IMR-90 (cell line): ENCODE results near the gene PARP11. TPM values are rescaled to one million over a fixed set of nuclear protein-coding genes. Genes with fewer than 3 reads are reported as not detected.

Source experiments
- ATAC-seq: fragments of 200-7000 bp; cut with Tn5 transposase; 2 replicates; pipeline ENCODE4 v1.9.1; 2020; ENCODE audit warnings: low read depth, mild to moderate bottlenecking, moderate library complexity
- BruUV-seq: library from RNA; stranded (reverse); fragments of 400-500 nt; replicated peaks from 2 replicates; lab custom pipeline; 2021; lab: Mats Ljungman, UMichigan
- CTCF ChIA-PET: fragments of 300-600 bp; formaldehyde crosslinking; extraction: SDS; loops from one replicate; lab custom pipeline; 2021; ENCODE audit warnings: antibody characterized with exemption; lab: Yijun Ruan, JAX
- POLR2A ChIA-PET: fragments of 300-600 bp; sonication (Branson Sonifier 250); formaldehyde crosslinking; loops from one replicate; lab custom pipeline; 2022; ENCODE audit warnings: antibody characterized with exemption; ENCODE audit not compliant: unreplicated experiment; lab: Charles Lee
- DNase-seq: peaks from one replicate; pipeline ENCODE4 v3.0.0; 2013
- H2AFZ ChIP-seq: replicated peaks from 2 replicates; pipeline ENCODE3; 2013; ENCODE audit warnings: low read length, mild to moderate bottlenecking; ENCODE audit not compliant: poor library complexity
- H2AK5ac ChIP-seq: 2 replicates; pipeline ENCODE4 v1.6.1; 2013; ENCODE audit warnings: low read depth, low read length, inconsistent platforms
- H2AK9ac ChIP-seq: replicated peaks from 2 replicates; pipeline ENCODE3; 2013; ENCODE audit warnings: mild to moderate bottlenecking, low read depth, low read length, moderate library complexity; ENCODE audit not compliant: poor library complexity
- H2BK120ac ChIP-seq: 2 replicates; pipeline ENCODE4 v1.6.1; 2013; ENCODE audit warnings: low read depth, low read length, inconsistent platforms
- H2BK15ac ChIP-seq: 3 replicates; pipeline ENCODE4 v1.6.1; 2013; ENCODE audit warnings: low read depth, low read length, inconsistent platforms
- H2BK20ac ChIP-seq: 2 replicates; pipeline ENCODE4 v1.6.1; 2013; ENCODE audit warnings: low read depth, mild to moderate bottlenecking, inconsistent platforms, low read length, moderate library complexity
- H2BK5ac ChIP-seq: 2 replicates; pipeline ENCODE4 v1.6.1; 2013; ENCODE audit warnings: mild to moderate bottlenecking, low read depth, low read length, inconsistent platforms; ENCODE audit not compliant: poor library complexity, severe bottlenecking
- H3K14ac ChIP-seq: replicated peaks from 2 replicates; pipeline ENCODE4 v1.6.1; 2013; ENCODE audit warnings: low read depth, low read length, inconsistent platforms
- H3K18ac ChIP-seq: 2 replicates; pipeline ENCODE4 v1.6.1; 2013; ENCODE audit warnings: low read depth, low read length, control low read depth
- H3K23ac ChIP-seq: 2 replicates; pipeline ENCODE4 v1.6.1; 2013; ENCODE audit warnings: low read depth, low read length, inconsistent platforms
- H3K27ac ChIP-seq: 2 replicates; pipeline ENCODE4 v1.5.1; 2013; ENCODE audit warnings: mild to moderate bottlenecking, control low read depth, low read length; ENCODE audit not compliant: insufficient read depth
- H3K27me3 ChIP-seq: 2 replicates; pipeline ENCODE4 v1.6.1; 2013; ENCODE audit warnings: low read length; ENCODE audit not compliant: control insufficient read depth, insufficient read depth
- H3K36me3 ChIP-seq: 2 replicates; pipeline ENCODE4 v1.6.1; 2013; ENCODE audit warnings: low read length, mixed read lengths; ENCODE audit not compliant: control insufficient read depth, insufficient read depth
- H3K4ac ChIP-seq: 2 replicates; pipeline ENCODE4 v1.6.1; 2013; ENCODE audit warnings: low read depth, low read length, inconsistent platforms
- H3K4me1 ChIP-seq: 2 replicates; pipeline ENCODE4 v1.6.1; 2013; ENCODE audit warnings: low read length, mixed read lengths; ENCODE audit not compliant: control insufficient read depth, insufficient read depth
- H3K4me2 ChIP-seq: 2 replicates; pipeline ENCODE4 v1.6.1; 2013; ENCODE audit warnings: low read depth, mild to moderate bottlenecking, control low read depth, low read length, moderate library complexity
- H3K4me3 ChIP-seq: 2 replicates; pipeline ENCODE4 v1.5.1; 2013; ENCODE audit warnings: low read depth, mild to moderate bottlenecking, control low read depth, low read length, moderate library complexity; ENCODE audit not compliant: insufficient read depth
- H3K56ac ChIP-seq: 2 replicates; pipeline ENCODE4 v1.6.1; 2013; ENCODE audit warnings: low read length, inconsistent platforms; ENCODE audit not compliant: insufficient read depth; ENCODE audit errors: extremely low read depth
- H3K79me1 ChIP-seq, 2 experiments: 2 replicates each; pipeline ENCODE4 v1.6.1; 2013; ENCODE audit warnings: low read length in 2 of 2, inconsistent platforms in 1 of 2, low read depth in 1 of 2
- H3K9ac ChIP-seq: 2 replicates; pipeline ENCODE4 v1.6.1; 2013; ENCODE audit warnings: low read depth, low read length, control low read depth
- H3K9me1 ChIP-seq: 2 replicates; pipeline ENCODE4 v1.6.1; 2013; ENCODE audit warnings: low read length, inconsistent platforms; ENCODE audit not compliant: insufficient read depth
- H3K9me3 ChIP-seq: 2 replicates; pipeline ENCODE4 v1.6.1; 2013; ENCODE audit warnings: low read length; ENCODE audit not compliant: control insufficient read depth, insufficient read depth
- H4K20me1 ChIP-seq: 2 replicates; pipeline ENCODE4 v1.6.1; 2013; ENCODE audit warnings: low read length, inconsistent platforms; ENCODE audit not compliant: insufficient read depth
- H4K5ac ChIP-seq: 2 replicates; pipeline ENCODE4 v1.6.1; 2013; ENCODE audit warnings: mild to moderate bottlenecking, low read depth, low read length, control low read depth
- H4K8ac ChIP-seq, 2 experiments: 2 replicates each; pipeline ENCODE4 v1.6.1; 2013; ENCODE audit warnings: low read depth in 2 of 2, low read length in 2 of 2, control low read depth in 1 of 2, inconsistent platforms in 1 of 2
- H4K91ac ChIP-seq: 2 replicates; pipeline ENCODE4 v1.6.1; 2013; ENCODE audit warnings: low read depth, low read length, inconsistent platforms; ENCODE audit not compliant: insufficient read depth
- BHLHE40 ChIP-seq: fragments of 150-350 bp; IDR thresholded peaks from 2 replicates; pipeline ENCODE4 v1.6.1; 2016; ENCODE audit warnings: mild to moderate bottlenecking, low read depth, low read length
- CEBPB ChIP-seq: IDR thresholded peaks from 2 replicates; pipeline ENCODE4 v1.6.1; 2012; ENCODE audit warnings: low read depth, low read length, improper control_type of control experiment
- CHD1 ChIP-seq: IDR thresholded peaks from 2 replicates; pipeline ENCODE4 v1.6.1; 2012; ENCODE audit warnings: low read depth, low read length, improper control_type of control experiment
- CTCF ChIP-seq: conservative IDR thresholded peaks from 2 replicates; pipeline ENCODE4 v1.5.1; 2012; ENCODE audit warnings: mild to moderate bottlenecking, low read depth, low read length, improper control_type of control experiment
- MAFK ChIP-seq: IDR thresholded peaks from 2 replicates; pipeline ENCODE4 v1.6.1; 2012; ENCODE audit warnings: low read depth, low read length, improper control_type of control experiment
- MAZ ChIP-seq: IDR thresholded peaks from 2 replicates; pipeline ENCODE4 v1.6.1; 2012; ENCODE audit warnings: low read depth, mild to moderate bottlenecking, low read length, improper control_type of control experiment, moderate library complexity, borderline replicate concordance
- MXI1 ChIP-seq: IDR thresholded peaks from 2 replicates; pipeline ENCODE4 v1.6.1; 2012; ENCODE audit warnings: low read depth, mild to moderate bottlenecking, low read length, moderate library complexity, borderline replicate concordance
- RAD21 ChIP-seq: IDR thresholded peaks from 2 replicates; pipeline ENCODE4 v1.6.1; 2012; ENCODE audit warnings: low read length, improper control_type of control experiment
- RCOR1 ChIP-seq: IDR thresholded peaks from 2 replicates; pipeline ENCODE4 v1.6.1; 2012; ENCODE audit warnings: mild to moderate bottlenecking, low read length, improper control_type of control experiment; ENCODE audit not compliant: insufficient replicate concordance
- SMC3 ChIP-seq: fragments of 150-350 bp; IDR thresholded peaks from 2 replicates; pipeline ENCODE4 v1.6.1; 2016; ENCODE audit warnings: low read depth, mild to moderate bottlenecking, antibody characterized with exemption, low read length, moderate library complexity
- WGBS, 2 experiments: methylation state at CpG; one replicate each; pipeline versions ENCODE4 v1.1.5 to v1.1.7; 2013; ENCODE audit warnings: missing lambda C conversion rate in 2 of 2; ENCODE audit not compliant: insufficient read length in 1 of 2; ENCODE audit errors: extremely low coverage in 2 of 2; 5-methylcytosine and 5-hydroxymethylcytosine counted together
- dilution Hi-C: fragments of 300-500 bp; cut with HindIII; formaldehyde crosslinking; loops from one replicate; pipeline ENCODE4 v1.14.3; 2018; ENCODE audit warnings: low sequenced_read_pairs; ENCODE audit not compliant: unreplicated experiment
- in situ Hi-C: fragments of 300-500 bp; cut with MboI; formaldehyde crosslinking; loops from 3 replicates; pipeline ENCODE4 v1.14.3; 2019; ENCODE audit warnings: low sequenced_read_pairs, inconsistent platforms, mixed read lengths
- intact Hi-C: fragments of 100-400 bp; cut with micrococcal nuclease; formaldehyde crosslinking; loops from 2 replicates; pipeline ENCODE4 v1.10.0; 2022
- polyA plus RNA-seq, 3 experiments: library from polyadenylated mRNA; depleted of rRNA; stranded (reverse); fragments of >200 nt; gene quantifications; 2 replicates each; pipeline ENCODE4 v1.2.3, GENCODE V29; 2012; ENCODE audit warnings: low replicate concordance in 1 of 3
- total RNA-seq: library from RNA; depleted of rRNA; stranded (reverse); fragments of >200 nt; gene quantifications from 2 replicates; pipeline ENCODE4 v1.2.3, GENCODE V29; 2012
- TF ChIP-seq, protein P1 (sequence below): fragments of 150-350 bp; IDR thresholded peaks from 2 replicates; pipeline ENCODE4 v1.6.1; 2017; ENCODE audit warnings: mild to moderate bottlenecking, antibody characterized with exemption, low read length, low read depth
- TF ChIP-seq, protein P2 (sequence below): fragments of 150-350 bp; IDR thresholded peaks from 2 replicates; pipeline ENCODE4 v1.6.1; 2016; ENCODE audit warnings: low read depth, mild to moderate bottlenecking, low read length, moderate library complexity, borderline replicate concordance

PARP11 gene
- total and polyA plus RNA-seq, 2 of the 4 experiments (the other 2 are of a cell fraction) = 1.8 to 3.0 TPM

- Histone ChIP-seq H3K9ac (no peak overlapping the region), H3K4me3 (no peak overlapping the region), H2BK120ac (no peak overlapping the region), H4K5ac (no peak overlapping the region), H4K91ac (no peak overlapping the region), H3K27ac (no peak overlapping the region), H2AK5ac (no peak overlapping the region), H3K9me1 (no peaks in the 10 kb centered on the region), H3K14ac (no peak overlapping the region), H3K4me2 (no peak overlapping the region), H2BK15ac (no peak overlapping the region), H4K20me1 (no peaks in the 10 kb centered on the region), H3K9me3 (no peaks in the 10 kb centered on the region; the same call in 1 of the 2 replicates), H3K27me3 (peaks cover 16% of the 10 kb centered on the region), H3K4ac (no peak overlapping the region), H2AFZ (no peak overlapping the region), H3K79me1 (no peaks in the 10 kb centered on the region), H2BK5ac (no peak overlapping the region), H3K23ac (no peak overlapping the region), H3K18ac (no peak overlapping the region), H2AK9ac (no peak overlapping the region), H3K56ac (no peak overlapping the region), H4K8ac (no peak overlapping the region), H3K4me1 (peaks cover 1% of the 10 kb centered on the region; the same call in 1 of the 2 replicates), H2BK20ac (no peak overlapping the region), H3K36me3 (no peaks in the 10 kb centered on the region)
- POLR2A ChIA-PET = no interaction called here
- in situ Hi-C loops = no loop called here
- CTCF ChIA-PET = no interaction called here
- no peak for DNase-seq
- no CpG with 5 or more reads among the region's 4 CpGs for WGBS, 2 experiments
- TF ChIP-seq CTCF (no peak), SMC3 (no peak), MXI1 (no peak), MAZ (no peak), RCOR1 (no peak), CHD1 (no peak), CEBPB (no peak), BHLHE40 (no peak), RAD21 (no peak), MAFK (no peak)
- TF ChIP-seq, protein P1, sequence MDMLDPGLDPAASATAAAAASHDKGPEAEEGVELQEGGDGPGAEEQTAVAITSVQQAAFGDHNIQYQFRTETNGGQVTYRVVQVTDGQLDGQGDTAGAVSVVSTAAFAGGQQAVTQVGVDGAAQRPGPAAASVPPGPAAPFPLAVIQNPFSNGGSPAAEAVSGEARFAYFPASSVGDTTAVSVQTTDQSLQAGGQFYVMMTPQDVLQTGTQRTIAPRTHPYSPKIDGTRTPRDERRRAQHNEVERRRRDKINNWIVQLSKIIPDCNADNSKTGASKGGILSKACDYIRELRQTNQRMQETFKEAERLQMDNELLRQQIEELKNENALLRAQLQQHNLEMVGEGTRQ = no peak
- TF ChIP-seq, protein P2, sequence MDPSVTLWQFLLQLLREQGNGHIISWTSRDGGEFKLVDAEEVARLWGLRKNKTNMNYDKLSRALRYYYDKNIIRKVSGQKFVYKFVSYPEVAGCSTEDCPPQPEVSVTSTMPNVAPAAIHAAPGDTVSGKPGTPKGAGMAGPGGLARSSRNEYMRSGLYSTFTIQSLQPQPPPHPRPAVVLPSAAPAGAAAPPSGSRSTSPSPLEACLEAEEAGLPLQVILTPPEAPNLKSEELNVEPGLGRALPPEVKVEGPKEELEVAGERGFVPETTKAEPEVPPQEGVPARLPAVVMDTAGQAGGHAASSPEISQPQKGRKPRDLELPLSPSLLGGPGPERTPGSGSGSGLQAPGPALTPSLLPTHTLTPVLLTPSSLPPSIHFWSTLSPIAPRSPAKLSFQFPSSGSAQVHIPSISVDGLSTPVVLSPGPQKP = no peak
- intact Hi-C loops = loop anchor here (10.0 kb wide), 1 partner anchor 642 kb away; no protein-coding TSS in a partner anchor
- no TSS peak for BruUV-seq
- dilution Hi-C loops = no loop called here
- ATAC-seq = no peak
Measured at GRCh38 chr12:3882406-3882805, 9.2 kb upstream of the PARP11 start.
